ENCODE measurements around the gene PMIS2.
A peak's percentile ranks its signal among the peaks of the same experiment; 100 is the strongest.
"Not testable (repeated sequence)": the region's sequence is repeated elsewhere in the genome, so short reads cannot be mapped to it uniquely, and the experiment has no call there.

PMIS2 gene

GRCh38 chr19:35595928-35596327 is 10.0 kb downstream of the PMIS2 start:
- no peak for DNase-seq

GRCh38 chr19:35596366-35596999 is 10.5 kb downstream of the PMIS2 start:
- no peak for DNase-seq

- DNase-seq, result no peak
Observed at GRCh38 chr19:35601971-35602370, 16.0 kb downstream of the PMIS2 start.

GRCh38 chr19:35604436-35604835 is 18.5 kb downstream of the PMIS2 start:
- DNase-seq, result not testable (repeated sequence)

- DNase-seq, result not testable (repeated sequence)
Observed at GRCh38 chr19:35607170-35607569, 21.2 kb downstream of the PMIS2 start.

- no peak for DNase-seq
Observed at GRCh38 chr19:35607661-35608060, 21.7 kb downstream of the PMIS2 start.

GRCh38 chr19:35608251-35608650 is 22.3 kb downstream of the PMIS2 start:
- DNase-seq, result no peak

GRCh38 chr19:35609851-35610353 is 23.9 kb downstream of the PMIS2 start:
- DNase-seq, result no peak

- DNase-seq, result no peak
Observed at GRCh38 chr19:35612224-35612558, 26.2 kb downstream of the PMIS2 start.

GRCh38 chr19:35612559-35613321 is 26.8 kb downstream of the PMIS2 start, which contains the start of gene HAUS5:
HAUS5 (plus strand) TSS chr19:35612735; CDS start chr19:35612795, 60 bp downstream.
- DNase-seq, result peak; percentile 76

- DNase-seq, result no peak
Observed at GRCh38 chr19:35613574-35613973, 27.6 kb downstream of the PMIS2 start.

- no peak for DNase-seq
Observed at GRCh38 chr19:35615036-35615435, 29.1 kb downstream of the PMIS2 start.

- no peak for DNase-seq
Observed at GRCh38 chr19:35618857-35619256, 32.9 kb downstream of the PMIS2 start.

GRCh38 chr19:35619290-35619923 is 33.4 kb downstream of the PMIS2 start:
- DNase-seq, result no peak

GRCh38 chr19:35620001-35620400 is 34.0 kb downstream of the PMIS2 start:
- no peak for DNase-seq

- DNase-seq, result no peak
Observed at GRCh38 chr19:35621708-35622107, 35.7 kb downstream of the PMIS2 start.

- DNase-seq, result no peak
Observed at GRCh38 chr19:35622750-35623149, 36.8 kb downstream of the PMIS2 start.

- no peak for DNase-seq
Observed at GRCh38 chr19:35623327-35624010, 37.5 kb downstream of the PMIS2 start.

GRCh38 chr19:35628264-35628564 is 42.2 kb downstream of the PMIS2 start:
- DNase-seq, result no peak

GRCh38 chr19:35628565-35629331 is 42.8 kb downstream of the PMIS2 start, which contains the start of gene RBM42:
RBM42 (plus strand) TSS chr19:35629036; CDS start chr19:35629154, 118 bp downstream.
- peak; percentile 98 for DNase-seq

- DNase-seq, result no peak
Observed at GRCh38 chr19:35629332-35629633, 43.3 kb downstream of the PMIS2 start.

GRCh38 chr19:35633727-35634440 is 47.9 kb downstream of the PMIS2 start:
- DNase-seq, result no peak

Data from NCI-H510A (cell line).